ENCODE data around the gene NEIL1.

DNA sequence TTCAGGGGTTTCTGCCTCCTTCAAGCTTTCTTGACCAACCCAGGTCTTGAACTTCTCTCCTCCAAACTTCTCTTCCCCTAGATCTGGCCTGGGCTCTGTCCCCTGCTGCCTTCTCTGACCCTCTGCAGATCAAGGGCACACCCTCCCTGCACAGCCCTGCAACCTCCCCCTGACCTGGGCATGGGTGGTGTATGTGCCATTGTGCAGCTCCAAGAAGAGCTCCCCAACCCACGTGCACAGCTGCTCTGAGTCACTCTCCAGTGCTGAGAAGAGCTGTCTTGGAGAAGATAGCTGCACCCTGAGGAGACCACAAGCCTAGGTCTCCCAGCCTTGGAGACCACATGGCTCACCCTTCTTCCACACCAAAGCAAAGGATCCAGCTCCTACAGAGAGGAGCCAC lies 13.6 kb downstream of the NEIL1 start:
- TF ChIP-seq SUZ12 (IDR thresholded peaks at IDR 0.05; ENCODE audit: extremely low read depth, insufficient read depth, insufficient read length), result no peak
- no peak for TF ChIP-seq YY1 (IDR thresholded peaks at IDR 0.05; ENCODE audit: insufficient read depth, insufficient read length)
